K562 (cell line): ENCODE measurements around the gene DNMT1. TPM values are rescaled to one million over a fixed set of nuclear protein-coding genes. Genes with fewer than 3 reads are reported as not detected.

Experiments
- CC2D1A ChIP-seq: fragments of 450-650 bp; IDR thresholded peaks from 2 replicates; pipeline ENCODE4 v1.6.1; 2017; ENCODE audit warnings: mild to moderate bottlenecking
- CEBPB ChIP-seq: fragments of 450-650 bp; IDR thresholded peaks from 2 replicates; pipeline ENCODE4 v1.6.1; 2016; ENCODE audit warnings: missing genetic modification characterization, missing compliant biosample characterization
- CREB1 ChIP-seq, 2 experiments: sonication (generic) in 1 of 2; formaldehyde crosslinking in 1 of 2; IDR thresholded peaks; 2 replicates each; pipeline versions ENCODE4 v1.6.1 to v1.8.0; 2012 to 2022; ENCODE audit warnings: inconsistent platforms in 1 of 2, mild to moderate bottlenecking in 1 of 2, missing genetic modification reagents in 1 of 2, moderate library complexity in 1 of 2
- DMBX1 ChIP-seq: fragments of 250-450 bp; sonication (Bioruptor Pico); IDR thresholded peaks from 2 replicates; pipeline ENCODE4 v1.8.0; 2022; ENCODE audit warnings: inconsistent platforms, mild to moderate bottlenecking, moderate library complexity, borderline replicate concordance
- FOXK2 ChIP-seq, 2 experiments: fragments of 450-650 bp; IDR thresholded peaks in 1 of 2; conservative IDR thresholded peaks in 1 of 2; 2 replicates each; pipeline ENCODE4 v1.6.1; 2016; ENCODE audit warnings: low read depth in 2 of 2, mild to moderate bottlenecking in 1 of 2
- HNRNPL ChIP-seq: fragments of 200-400 bp; formaldehyde crosslinking; IDR thresholded peaks from 2 replicates; pipeline ENCODE4 v1.6.1; 2017; ENCODE audit warnings: low read depth, mild to moderate bottlenecking, low read length
- HOXB6 ChIP-seq: fragments of 250-450 bp; sonication (Bioruptor Pico); IDR thresholded peaks from 2 replicates; pipeline ENCODE4 v1.5.1; 2022; ENCODE audit warnings: mild to moderate bottlenecking, borderline replicate concordance
- IFI16 ChIP-seq: fragments of 250-450 bp; sonication (Bioruptor Pico); IDR thresholded peaks from 2 replicates; pipeline ENCODE4 v2.1.2; 2022; ENCODE audit warnings: mild to moderate bottlenecking, inconsistent platforms
- PML ChIP-seq: IDR thresholded peaks from 2 replicates; pipeline ENCODE4 v1.6.1; 2012; ENCODE audit warnings: low read length, inconsistent platforms
- POLR2A ChIP-seq: fragments of 450-650 bp; conservative IDR thresholded peaks from 2 replicates; pipeline ENCODE4 v1.6.1; 2016
- RBM22 ChIP-seq: fragments of 200-400 bp; formaldehyde crosslinking; IDR thresholded peaks from 2 replicates; pipeline ENCODE4 v1.6.1; 2018; ENCODE audit warnings: low read length, low read depth; ENCODE audit not compliant: poor library complexity, severe bottlenecking
- SAFB ChIP-seq: fragments of 200-400 bp; formaldehyde crosslinking; IDR thresholded peaks from 2 replicates; pipeline ENCODE4 v1.6.1; 2017; ENCODE audit warnings: low read depth, low read length, borderline replicate concordance
- SMARCB1 ChIP-seq: IDR thresholded peaks from 2 replicates; pipeline ENCODE4 v1.6.1; 2011; ENCODE audit warnings: improper control_type of control experiment, low read depth; ENCODE audit not compliant: insufficient read length
- TRIM24 ChIP-seq, 2 experiments: fragments of 450-650 bp; IDR thresholded peaks; 2 replicates each; pipeline ENCODE4 v1.6.1; 2016
- ZNF143 ChIP-seq: sonication (generic); formaldehyde crosslinking; IDR thresholded peaks from 2 replicates; pipeline ENCODE4 v1.9.0; 2022; ENCODE audit warnings: mild to moderate bottlenecking, missing genetic modification reagents
- ZNF175 ChIP-seq: fragments of 200-800 bp; sonication (Bioruptor generic); IDR thresholded peaks from 2 replicates; pipeline ENCODE4 v1.6.1; 2016; ENCODE audit warnings: low read depth, mild to moderate bottlenecking, missing genetic modification characterization, missing compliant biosample characterization
- ZNF224 ChIP-seq: sonication (generic); formaldehyde crosslinking; IDR thresholded peaks from 2 replicates; pipeline ENCODE4 v1.8.0; 2022; ENCODE audit warnings: mild to moderate bottlenecking, missing genetic modification reagents
- ZNF253 ChIP-seq: fragments of 250-450 bp; sonication (Bioruptor Pico); conservative IDR thresholded peaks from 2 replicates; pipeline ENCODE4 v1.6.1; 2021; ENCODE audit warnings: mild to moderate bottlenecking
- ZNF324 ChIP-seq: fragments of 250-450 bp; sonication (Bioruptor Pico); IDR thresholded peaks from 2 replicates; pipeline ENCODE4 v1.4.0; 2020; ENCODE audit warnings: mild to moderate bottlenecking
- ZNF780A ChIP-seq: fragments of 250-450 bp; sonication (Bioruptor Pico); IDR thresholded peaks from 2 replicates; pipeline ENCODE4 v1.5.0; 2021; ENCODE audit warnings: mild to moderate bottlenecking
- polyA plus RNA-seq, 8 experiments: library from polyadenylated mRNA; depleted of rRNA in 4 of 8; stranded (reverse) in 5 of 8; unstranded in 3 of 8; fragments of >200 nt; fragmentation: Nextera tagmentation in 2 of 8; fragmentation: Illumina TruSeq in 1 of 8; extraction: Ambion mirVana in 2 of 8; extraction: Trizol in 1 of 8; gene quantifications; 2 replicates each; pipeline versions ENCODE4 v1.2.1 to v1.2.3, GENCODE V29; 2011 to 2014; ENCODE audit warnings: inconsistent platforms in 1 of 8, missing spikeins in 1 of 8
- total RNA-seq, 7 experiments: library from RNA; depleted of rRNA in 6 of 7; stranded (reverse); fragments of >200 nt in 6 of 7; fragmentation: Illumina TruSeq in 2 of 7; extraction: Trizol in 2 of 7; gene quantifications; 2 replicates each; pipeline versions ENCODE4 v1.2.1 to v1.2.3, GENCODE V29; 2011 to 2021; ENCODE audit warnings: low replicate concordance in 1 of 7
- TF ChIP-seq, protein P1 (sequence below): fragments of 450-650 bp; IDR thresholded peaks from 2 replicates; pipeline ENCODE4 v1.7.0; 2016; ENCODE audit warnings: borderline replicate concordance
- TF ChIP-seq, protein P2 (sequence below): fragments of 450-650 bp; IDR thresholded peaks from 2 replicates; pipeline ENCODE4 v1.6.1; 2016; ENCODE audit warnings: low read depth, mild to moderate bottlenecking, moderate library complexity
- TF ChIP-seq, protein P3 (sequence below): fragments of 450-650 bp; formaldehyde crosslinking; conservative IDR thresholded peaks from 2 replicates; pipeline ENCODE4 v1.4.0; 2022; ENCODE audit warnings: mild to moderate bottlenecking, missing genetic modification characterization
- TF ChIP-seq, protein P4 (sequence below): conservative IDR thresholded peaks from 2 replicates; pipeline ENCODE4 v1.6.1; 2011; ENCODE audit warnings: low read depth, mild to moderate bottlenecking, low read length; ENCODE audit not compliant: control insufficient read depth

The DNMT1 gene
- total and polyA plus RNA-seq, 9 of the 15 experiments (the other 6 are each of a cell fraction or from before 2014, with no cell fraction given): 80.1 to 271 (median 121) TPM

DNA sequence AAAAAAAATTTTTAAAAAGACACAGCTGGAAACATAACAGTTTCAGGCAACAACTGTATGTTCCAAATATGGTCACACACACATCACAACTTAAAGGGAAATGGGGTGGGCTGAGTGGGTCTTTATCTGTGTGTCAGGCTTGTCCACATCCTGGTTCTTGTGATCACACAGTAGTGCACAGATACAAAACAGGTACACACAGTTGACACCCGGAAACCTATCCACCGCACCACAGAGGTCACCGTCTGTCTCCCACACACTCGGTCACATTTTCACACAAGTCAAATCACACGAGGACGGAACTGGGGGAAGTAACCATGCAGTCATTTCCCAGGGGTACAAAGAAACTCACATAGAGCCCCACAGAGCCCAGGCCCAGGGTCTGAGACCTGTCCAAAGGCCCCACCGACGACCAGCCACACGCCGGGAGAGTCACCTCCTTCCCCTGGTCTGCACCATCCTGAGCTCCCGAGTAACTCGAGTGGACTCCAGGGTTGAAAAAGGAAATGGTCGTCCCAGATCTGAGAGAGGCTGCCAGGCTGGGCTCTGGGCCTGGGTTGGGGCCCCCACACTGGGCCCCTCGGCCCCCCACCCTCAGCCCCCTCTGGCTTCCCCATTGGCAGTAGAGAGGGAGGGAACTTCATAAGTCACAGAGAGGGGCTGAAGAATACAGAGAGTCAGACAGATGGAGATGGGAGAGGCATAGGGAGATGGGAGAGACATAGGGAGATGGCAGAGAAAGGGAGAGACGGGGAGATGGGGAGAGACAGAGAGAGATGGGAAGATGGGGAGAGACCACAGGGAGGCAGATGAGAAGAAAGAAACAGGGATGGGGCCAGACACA, 89.9 kb downstream of the DNMT1 start (continued):
- no peak for TF ChIP-seq ZNF253 (CRISPR knock-in tag)
- no peak for TF ChIP-seq TRIM24 (IDR thresholded peaks at IDR 0.05)
- TF ChIP-seq RBM22: no peak
- no peak for TF ChIP-seq ZNF175 (CRISPR knock-in tag)
- no peak for TF ChIP-seq DMBX1
- TF ChIP-seq, protein P1, sequence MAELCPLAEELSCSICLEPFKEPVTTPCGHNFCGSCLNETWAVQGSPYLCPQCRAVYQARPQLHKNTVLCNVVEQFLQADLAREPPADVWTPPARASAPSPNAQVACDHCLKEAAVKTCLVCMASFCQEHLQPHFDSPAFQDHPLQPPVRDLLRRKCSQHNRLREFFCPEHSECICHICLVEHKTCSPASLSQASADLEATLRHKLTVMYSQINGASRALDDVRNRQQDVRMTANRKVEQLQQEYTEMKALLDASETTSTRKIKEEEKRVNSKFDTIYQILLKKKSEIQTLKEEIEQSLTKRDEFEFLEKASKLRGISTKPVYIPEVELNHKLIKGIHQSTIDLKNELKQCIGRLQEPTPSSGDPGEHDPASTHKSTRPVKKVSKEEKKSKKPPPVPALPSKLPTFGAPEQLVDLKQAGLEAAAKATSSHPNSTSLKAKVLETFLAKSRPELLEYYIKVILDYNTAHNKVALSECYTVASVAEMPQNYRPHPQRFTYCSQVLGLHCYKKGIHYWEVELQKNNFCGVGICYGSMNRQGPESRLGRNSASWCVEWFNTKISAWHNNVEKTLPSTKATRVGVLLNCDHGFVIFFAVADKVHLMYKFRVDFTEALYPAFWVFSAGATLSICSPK: no peak
- no peak for TF ChIP-seq ZNF780A (CRISPR knock-in tag)
- TF ChIP-seq CEBPB (tag): no peak
- TF ChIP-seq ZNF324: no peak
- no peak for TF ChIP-seq PML
- TF ChIP-seq FOXK2 (conservative IDR thresholded peaks at IDR 0.05 in 1 of 2, IDR thresholded peaks at IDR 0.05 in 1 of 2; ENCODE audit: low read depth in 2 of 2): no peak
- TF ChIP-seq CREB1 (IDR thresholded peaks at IDR 0.05): no peak
- no peak for TF ChIP-seq CREB1 (CRISPR knock-in tag; IDR thresholded peaks at IDR 0.05)
- no peak for TF ChIP-seq SMARCB1
- TF ChIP-seq HNRNPL: no peak
- TF ChIP-seq ZNF224 (CRISPR knock-in tag): no peak
- no peak for TF ChIP-seq HOXB6
- TF ChIP-seq CC2D1A: no peak
- TF ChIP-seq SAFB: no peak
- TF ChIP-seq, protein P2, sequence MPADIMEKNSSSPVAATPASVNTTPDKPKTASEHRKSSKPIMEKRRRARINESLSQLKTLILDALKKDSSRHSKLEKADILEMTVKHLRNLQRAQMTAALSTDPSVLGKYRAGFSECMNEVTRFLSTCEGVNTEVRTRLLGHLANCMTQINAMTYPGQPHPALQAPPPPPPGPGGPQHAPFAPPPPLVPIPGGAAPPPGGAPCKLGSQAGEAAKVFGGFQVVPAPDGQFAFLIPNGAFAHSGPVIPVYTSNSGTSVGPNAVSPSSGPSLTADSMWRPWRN: no peak
- no peak for TF ChIP-seq POLR2A
- TF ChIP-seq, protein P3, sequence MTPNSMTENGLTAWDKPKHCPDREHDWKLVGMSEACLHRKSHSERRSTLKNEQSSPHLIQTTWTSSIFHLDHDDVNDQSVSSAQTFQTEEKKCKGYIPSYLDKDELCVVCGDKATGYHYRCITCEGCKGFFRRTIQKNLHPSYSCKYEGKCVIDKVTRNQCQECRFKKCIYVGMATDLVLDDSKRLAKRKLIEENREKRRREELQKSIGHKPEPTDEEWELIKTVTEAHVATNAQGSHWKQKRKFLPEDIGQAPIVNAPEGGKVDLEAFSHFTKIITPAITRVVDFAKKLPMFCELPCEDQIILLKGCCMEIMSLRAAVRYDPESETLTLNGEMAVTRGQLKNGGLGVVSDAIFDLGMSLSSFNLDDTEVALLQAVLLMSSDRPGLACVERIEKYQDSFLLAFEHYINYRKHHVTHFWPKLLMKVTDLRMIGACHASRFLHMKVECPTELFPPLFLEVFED (CRISPR knock-in tag): 0 out of 2 replicates have a peak, but pooled peaks have one; percentile 45
- no peak for TF ChIP-seq ZNF143 (CRISPR knock-in tag)
- TF ChIP-seq, protein P4, sequence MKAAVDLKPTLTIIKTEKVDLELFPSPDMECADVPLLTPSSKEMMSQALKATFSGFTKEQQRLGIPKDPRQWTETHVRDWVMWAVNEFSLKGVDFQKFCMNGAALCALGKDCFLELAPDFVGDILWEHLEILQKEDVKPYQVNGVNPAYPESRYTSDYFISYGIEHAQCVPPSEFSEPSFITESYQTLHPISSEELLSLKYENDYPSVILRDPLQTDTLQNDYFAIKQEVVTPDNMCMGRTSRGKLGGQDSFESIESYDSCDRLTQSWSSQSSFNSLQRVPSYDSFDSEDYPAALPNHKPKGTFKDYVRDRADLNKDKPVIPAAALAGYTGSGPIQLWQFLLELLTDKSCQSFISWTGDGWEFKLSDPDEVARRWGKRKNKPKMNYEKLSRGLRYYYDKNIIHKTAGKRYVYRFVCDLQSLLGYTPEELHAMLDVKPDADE: no peak
- TF ChIP-seq IFI16 (CRISPR knock-in tag): no peak
